ENCODE measurements around the gene AUP1. TPM values are rescaled to one million over a fixed set of nuclear protein-coding genes. Genes with fewer than 3 reads are reported as not detected.

The AUP1 gene
- total and polyA plus RNA-seq, 2 of the 4 experiments (the other 2 are of a cell fraction), result 47.5 to 100.0 TPM

GRCh38 chr2:74556831-74557370 lies 27.4 kb upstream of the AUP1 start:
- no TSS peak for BruUV-seq (replicated peaks)
- no peak overlapping the region for H2BK20ac ChIP-seq (ENCODE audit: low read depth, low read length)
- H3K4me3 ChIP-seq (ENCODE audit: insufficient read depth, low read depth, low read length), result no peak overlapping the region
- H3K14ac ChIP-seq (replicated peaks; ENCODE audit: low read depth, low read length), result no peak overlapping the region
- no peak for TF ChIP-seq RAD21 (IDR thresholded peaks at IDR 0.05; ENCODE audit: low read length)
- TF ChIP-seq SMC3 (IDR thresholded peaks at IDR 0.05; ENCODE audit: low read depth, low read length), result no peak
- no peak for TF ChIP-seq FOS (IDR thresholded peaks at IDR 0.05; ENCODE audit: low read depth, low read length)
- no peak for TF ChIP-seq MAZ (IDR thresholded peaks at IDR 0.05; ENCODE audit: borderline replicate concordance, low read depth, low read length)
- TF ChIP-seq RCOR1 (IDR thresholded peaks at IDR 0.05; ENCODE audit: insufficient replicate concordance, low read length), result no peak
- TF ChIP-seq CEBPB (IDR thresholded peaks at IDR 0.05; ENCODE audit: low read depth, low read length), result no peak
- no peak for TF ChIP-seq BHLHE40 (IDR thresholded peaks at IDR 0.05; ENCODE audit: low read depth, low read length)
- no peak for TF ChIP-seq MAFK (IDR thresholded peaks at IDR 0.05; ENCODE audit: low read depth, low read length)
- no peak for TF ChIP-seq USF2 (IDR thresholded peaks at IDR 0.05; ENCODE audit: low read depth, low read length)
- TF ChIP-seq MXI1 (IDR thresholded peaks at IDR 0.05; ENCODE audit: borderline replicate concordance, low read depth, low read length), result no peak
- TF ChIP-seq NFE2L2 (IDR thresholded peaks at IDR 0.05; ENCODE audit: low read depth, low read length), result no peak
- TF ChIP-seq, protein P1, sequence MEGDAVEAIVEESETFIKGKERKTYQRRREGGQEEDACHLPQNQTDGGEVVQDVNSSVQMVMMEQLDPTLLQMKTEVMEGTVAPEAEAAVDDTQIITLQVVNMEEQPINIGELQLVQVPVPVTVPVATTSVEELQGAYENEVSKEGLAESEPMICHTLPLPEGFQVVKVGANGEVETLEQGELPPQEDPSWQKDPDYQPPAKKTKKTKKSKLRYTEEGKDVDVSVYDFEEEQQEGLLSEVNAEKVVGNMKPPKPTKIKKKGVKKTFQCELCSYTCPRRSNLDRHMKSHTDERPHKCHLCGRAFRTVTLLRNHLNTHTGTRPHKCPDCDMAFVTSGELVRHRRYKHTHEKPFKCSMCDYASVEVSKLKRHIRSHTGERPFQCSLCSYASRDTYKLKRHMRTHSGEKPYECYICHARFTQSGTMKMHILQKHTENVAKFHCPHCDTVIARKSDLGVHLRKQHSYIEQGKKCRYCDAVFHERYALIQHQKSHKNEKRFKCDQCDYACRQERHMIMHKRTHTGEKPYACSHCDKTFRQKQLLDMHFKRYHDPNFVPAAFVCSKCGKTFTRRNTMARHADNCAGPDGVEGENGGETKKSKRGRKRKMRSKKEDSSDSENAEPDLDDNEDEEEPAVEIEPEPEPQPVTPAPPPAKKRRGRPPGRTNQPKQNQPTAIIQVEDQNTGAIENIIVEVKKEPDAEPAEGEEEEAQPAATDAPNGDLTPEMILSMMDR (conservative IDR thresholded peaks at IDR 0.05; ENCODE audit: low read depth, low read length), result no peak
- no peak for TF ChIP-seq RFX5 (IDR thresholded peaks at IDR 0.05; ENCODE audit: low read depth, low read length)
- TF ChIP-seq, protein P2, sequence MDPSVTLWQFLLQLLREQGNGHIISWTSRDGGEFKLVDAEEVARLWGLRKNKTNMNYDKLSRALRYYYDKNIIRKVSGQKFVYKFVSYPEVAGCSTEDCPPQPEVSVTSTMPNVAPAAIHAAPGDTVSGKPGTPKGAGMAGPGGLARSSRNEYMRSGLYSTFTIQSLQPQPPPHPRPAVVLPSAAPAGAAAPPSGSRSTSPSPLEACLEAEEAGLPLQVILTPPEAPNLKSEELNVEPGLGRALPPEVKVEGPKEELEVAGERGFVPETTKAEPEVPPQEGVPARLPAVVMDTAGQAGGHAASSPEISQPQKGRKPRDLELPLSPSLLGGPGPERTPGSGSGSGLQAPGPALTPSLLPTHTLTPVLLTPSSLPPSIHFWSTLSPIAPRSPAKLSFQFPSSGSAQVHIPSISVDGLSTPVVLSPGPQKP (IDR thresholded peaks at IDR 0.05; ENCODE audit: borderline replicate concordance, low read depth, low read length), result no peak
- no peak for TF ChIP-seq POLR2A (IDR thresholded peaks at IDR 0.05; ENCODE audit: low read depth, low read length)
- H3K4me1 ChIP-seq (ENCODE audit: control insufficient read depth, insufficient read depth, low read length), result peaks cover 16% of the 10 kb centered on the region
- H2AK5ac ChIP-seq (ENCODE audit: low read depth, low read length), result no peak overlapping the region
- no peak overlapping the region for H3K27ac ChIP-seq (ENCODE audit: insufficient read depth, low read length)
- peaks cover 8 to 46% of the 10 kb centered on the region in 2 experiments; a peak in 3 of 4 replicates for H3K79me1 ChIP-seq (ENCODE audit: low read depth in 1 of 2, low read length in 2 of 2)
- POLR2A ChIA-PET (ENCODE audit: unreplicated experiment), result interaction anchor here (1.5 kb wide), 1 partner anchor 10 kb away, joined by 3 read pairs; no protein-coding TSS in a partner anchor
- no peak for DNase-seq
- H4K5ac ChIP-seq (ENCODE audit: low read depth, low read length), result no peak overlapping the region
- H2AK9ac ChIP-seq (replicated peaks; ENCODE audit: low read depth, low read length, poor library complexity), result no peak overlapping the region
- 0 out of 2 replicates have a peak, but pooled peaks cover 18% of the 10 kb centered on the region for H3K9me1 ChIP-seq (ENCODE audit: insufficient read depth, low read length)
- H3K36me3 ChIP-seq (ENCODE audit: control insufficient read depth, insufficient read depth, low read length), result peaks cover 17% of the 10 kb centered on the region
- H3K4ac ChIP-seq (ENCODE audit: low read depth, low read length), result no peak overlapping the region
- CTCF ChIA-PET, result no interaction called here
- in situ Hi-C loops (cut with MboI; ENCODE audit: low sequenced_read_pairs), result no loop called here
- no CpG with 5 or more reads among the region's 6 CpGs for WGBS, 2 experiments (ENCODE audit: extremely low coverage in 2 of 2, insufficient read length in 1 of 2)
- no peak overlapping the region for H2BK120ac ChIP-seq (ENCODE audit: low read depth, low read length)
- no peak overlapping the region for H2BK15ac ChIP-seq (ENCODE audit: low read depth, low read length)
- H3K4me2 ChIP-seq (ENCODE audit: low read depth, low read length), result no peak overlapping the region
- H3K9ac ChIP-seq (ENCODE audit: low read depth, low read length), result no peak overlapping the region
- no peak for ATAC-seq (ENCODE audit: low read depth)
- H4K91ac ChIP-seq (ENCODE audit: insufficient read depth, low read depth, low read length), result no peak overlapping the region
- H3K27me3 ChIP-seq (ENCODE audit: control insufficient read depth, insufficient read depth, low read length), result no peaks in the 10 kb centered on the region
- H3K9me3 ChIP-seq (ENCODE audit: control insufficient read depth, insufficient read depth, low read length), result no peaks in the 10 kb centered on the region
- no peak overlapping the region for H2AFZ ChIP-seq (replicated peaks; ENCODE audit: low read length, poor library complexity)
- no peak overlapping the region for H3K56ac ChIP-seq (ENCODE audit: extremely low read depth, insufficient read depth, low read length)
- intact Hi-C loops (cut with micrococcal nuclease), result no loop called here
- no peak overlapping the region for H3K23ac ChIP-seq (ENCODE audit: low read depth, low read length)
- no peak overlapping the region for H2BK5ac ChIP-seq (ENCODE audit: low read depth, low read length, poor library complexity, severe bottlenecking)
- no peaks in the 10 kb centered on the region; the same call in 1 of the 2 replicates for H4K20me1 ChIP-seq (ENCODE audit: insufficient read depth, low read length)
- H4K8ac ChIP-seq (ENCODE audit: low read depth in 2 of 2, low read length in 2 of 2), result no peak overlapping the region
- dilution Hi-C loops (cut with HindIII; ENCODE audit: low sequenced_read_pairs, unreplicated experiment), result no loop called here
- no peak overlapping the region for H3K18ac ChIP-seq (ENCODE audit: low read depth, low read length)

All from IMR-90 (cell line).